Testis (tissue), 2 donors: ENCODE results near the gene SRPX2.

Source experiments
- CTCF ChIP-seq, 3 experiments: fragments of 450-650 bp in 2 of 3; fragments of 200-600 bp in 1 of 3; sonication (generic) in 1 of 3; IDR thresholded peaks; one replicate each; pipeline ENCODE4 v1.5.1; 2016 to 2019; ENCODE audit warnings: antibody characterized with exemption in 3 of 3, mild to moderate bottlenecking in 2 of 3, moderate library complexity in 1 of 3
- POLR2A ChIP-seq: fragments of 450-650 bp; IDR thresholded peaks from one replicate; pipeline ENCODE4 v1.6.1; 2017; ENCODE audit warnings: antibody characterized with exemption, mild to moderate bottlenecking, moderate library complexity

- TF ChIP-seq POLR2A (no peak), CTCF (IDR thresholded peaks at IDR 0.05) (no peak)
Measured at GRCh38 chrX:100663642-100664041, 19.6 kb downstream of the SRPX2 start.
